SK-N-SH (cell line): ENCODE measurements around the gene DHRSX. TPM values are rescaled to one million over a fixed set of nuclear protein-coding genes. Genes with fewer than 3 reads are reported as not detected.

Experiments
- CTCF ChIA-PET: fragments of 300-600, 350-600 bp; formaldehyde crosslinking; extraction: SDS; loops from one replicate; lab custom pipeline; 2021; lab: Yijun Ruan, JAX
- POLR2A ChIA-PET: fragments of 350-600 bp; sonication (Branson Sonifier 250); formaldehyde crosslinking; extraction: SDS; loops from one replicate; lab custom pipeline; 2020; ENCODE audit warnings: antibody characterized with exemption, inconsistent platforms; lab: Yijun Ruan, JAX
- DNase-seq: peaks from one replicate; pipeline ENCODE4 v3.0.0; 2012
- H2AFZ ChIP-seq: fragments of 200-600 bp; sonication (generic); 2 replicates; pipeline ENCODE4 v1.8.1; 2016; ENCODE audit warnings: antibody characterized with exemption, mild to moderate bottlenecking, low read depth
- H3F3A ChIP-seq: fragments of 200-600 bp; sonication (generic); replicated peaks from 2 replicates; pipeline ENCODE3; 2016; ENCODE audit warnings: antibody characterized with exemption, mild to moderate bottlenecking; ENCODE audit not compliant: insufficient read depth
- H3K27ac ChIP-seq, 2 experiments: fragments of 200-500 bp in 1 of 2; fragments of 200-600 bp in 1 of 2; sonication (Bioruptor generic) in 1 of 2; sonication (generic), shearing (Covaris generic) in 1 of 2; 2 replicates each; pipeline versions ENCODE4 v1.5.1 to v1.6.1; 2014 to 2016; ENCODE audit warnings: low read depth in 2 of 2, inconsistent platforms in 1 of 2, low read length in 1 of 2, mild to moderate bottlenecking in 1 of 2, mixed read lengths in 1 of 2
- H3K27me3 ChIP-seq: fragments of 200-600 bp; sonication (generic), shearing (Covaris generic); 2 replicates; pipeline ENCODE4 v1.6.1; 2016; ENCODE audit warnings: mixed run types; ENCODE audit not compliant: insufficient read depth
- H3K36me3 ChIP-seq, 2 experiments: fragments of 200-500 bp in 1 of 2; fragments of 200-600 bp in 1 of 2; sonication (Bioruptor generic) in 1 of 2; sonication (generic) in 1 of 2; replicated peaks in 1 of 2; 2 replicates each; pipeline versions ENCODE3 to v1.5.1; 2014 to 2016; ENCODE audit warnings: low read length in 1 of 2, mild to moderate bottlenecking in 1 of 2; ENCODE audit not compliant: insufficient read depth in 2 of 2, control insufficient read depth in 1 of 2
- H3K4me1 ChIP-seq, 2 experiments: fragments of 200-500 bp in 1 of 2; fragments of 200-600 bp in 1 of 2; sonication (Bioruptor generic) in 1 of 2; sonication (generic), shearing (Covaris generic) in 1 of 2; 2 replicates each; pipeline versions ENCODE4 v1.5.1 to v1.6.1; 2014 to 2016; ENCODE audit warnings: low read depth in 1 of 2, low read length in 1 of 2, mixed run types in 1 of 2; ENCODE audit not compliant: insufficient read depth in 2 of 2, control insufficient read depth in 1 of 2
- H3K4me2 ChIP-seq: fragments of 200-600 bp; sonication (generic), shearing (Covaris generic); 2 replicates; pipeline ENCODE4 v1.6.1; 2017; ENCODE audit warnings: mixed run types
- H3K4me3 ChIP-seq, 2 experiments: fragments of 200-500 bp in 1 of 2; fragments of 200-600 bp in 1 of 2; sonication (Bioruptor generic) in 1 of 2; sonication (generic), shearing (Covaris generic) in 1 of 2; 2 replicates each; pipeline versions ENCODE4 v1.5.1 to v1.8.1; 2014 to 2016; ENCODE audit warnings: low read depth in 2 of 2, inconsistent platforms in 1 of 2, low read length in 1 of 2, mild to moderate bottlenecking in 1 of 2, mixed read lengths in 1 of 2, moderate library complexity in 1 of 2
- H3K79me2 ChIP-seq: fragments of 200-600 bp; sonication (generic); 2 replicates; pipeline ENCODE4 v1.8.1; 2017; ENCODE audit warnings: mild to moderate bottlenecking; ENCODE audit not compliant: insufficient read depth
- H3K9ac ChIP-seq: fragments of 200-600 bp; sonication (generic); 2 replicates; pipeline ENCODE4 v1.6.1; 2017; ENCODE audit warnings: mixed run types
- H3K9me2 ChIP-seq: fragments of 200-600 bp; sonication (generic); 2 replicates; pipeline ENCODE4 v1.6.1; 2017; ENCODE audit warnings: mixed run types
- H3K9me3 ChIP-seq: fragments of 200-600 bp; sonication (generic); 2 replicates; pipeline ENCODE4 v1.6.1; 2017; ENCODE audit warnings: mixed run types, mild to moderate bottlenecking, moderate library complexity
- H4K20me1 ChIP-seq: fragments of 200-600 bp; sonication (generic); 2 replicates; pipeline ENCODE4 v1.6.1; 2017; ENCODE audit warnings: mild to moderate bottlenecking, mixed run types; ENCODE audit not compliant: insufficient read depth
- EZH2phosphoT487 ChIP-seq: fragments of 200-600 bp; sonication (generic); IDR thresholded peaks from 2 replicates; pipeline ENCODE4 v1.6.1; 2017; ENCODE audit warnings: low read depth, mixed run types, mild to moderate bottlenecking, antibody characterized with exemption, moderate library complexity, borderline replicate concordance
- FOSL2 ChIP-seq: IDR thresholded peaks from 2 replicates; pipeline ENCODE4 v1.4.0; 2012; ENCODE audit warnings: low read depth, mild to moderate bottlenecking, moderate library complexity, borderline replicate concordance
- GATA2 ChIP-seq: sonication (generic); formaldehyde crosslinking; IDR thresholded peaks from 2 replicates; pipeline ENCODE4 v1.5.0; 2020; ENCODE audit warnings: mild to moderate bottlenecking, missing genetic modification reagents
- IRF3 ChIP-seq: fragments of 150-350 bp; IDR thresholded peaks from 2 replicates; pipeline ENCODE4 v1.6.1; 2016; ENCODE audit warnings: mild to moderate bottlenecking, low read depth, low read length
- JUND ChIP-seq: IDR thresholded peaks from 2 replicates; pipeline ENCODE4 v1.4.0; 2012
- MEF2A ChIP-seq: IDR thresholded peaks from 2 replicates; pipeline ENCODE4 v1.4.0; 2012; ENCODE audit warnings: low read depth, borderline replicate concordance
- NFIC ChIP-seq: IDR thresholded peaks from 2 replicates; pipeline ENCODE4 v1.4.0; 2012; ENCODE audit warnings: borderline replicate concordance
- PBX3 ChIP-seq: IDR thresholded peaks from 2 replicates; pipeline ENCODE4; 2012
- POLR2AphosphoS5 ChIP-seq: IDR thresholded peaks from 2 replicates; pipeline ENCODE4 v1.6.1; 2012; ENCODE audit warnings: low read depth, low read length
- RAD21 ChIP-seq: IDR thresholded peaks from 2 replicates; pipeline ENCODE4 v1.6.1; 2012; ENCODE audit warnings: mild to moderate bottlenecking, low read length
- REST ChIP-seq: IDR thresholded peaks from 2 replicates; pipeline ENCODE4 v1.6.1; 2012; ENCODE audit warnings: mild to moderate bottlenecking, low read depth, low read length, moderate library complexity
- RFX5 ChIP-seq: IDR thresholded peaks from 2 replicates; pipeline ENCODE4 v1.6.1; 2012; ENCODE audit warnings: mild to moderate bottlenecking, improper control_type of control experiment, low read length
- RXRA ChIP-seq: IDR thresholded peaks from 2 replicates; pipeline ENCODE4 v1.4.0; 2012; ENCODE audit warnings: low read depth, mild to moderate bottlenecking, borderline replicate concordance
- SMC3 ChIP-seq: IDR thresholded peaks from 2 replicates; pipeline ENCODE4 v1.6.1; 2012; ENCODE audit warnings: low read depth, low read length, improper control_type of control experiment
- TCF12 ChIP-seq: IDR thresholded peaks from 2 replicates; pipeline ENCODE4 v1.4.0; 2012
- TEAD4 ChIP-seq: IDR thresholded peaks from 2 replicates; pipeline ENCODE4 v1.4.0; 2012; ENCODE audit warnings: mild to moderate bottlenecking, borderline replicate concordance; ENCODE audit not compliant: insufficient read depth
- YY1 ChIP-seq: IDR thresholded peaks from 2 replicates; pipeline ENCODE4 v1.4.0; 2012; ENCODE audit warnings: low read depth, mild to moderate bottlenecking
- ZBTB33 ChIP-seq: IDR thresholded peaks from 2 replicates; pipeline ENCODE4 v1.4.0; 2012; ENCODE audit warnings: low read depth, borderline replicate concordance
- WGBS: methylation state at CpG from one replicate; pipeline ENCODE4 v1.1.6; 2017; ENCODE audit warnings: low lambda C conversion rate; 5-methylcytosine and 5-hydroxymethylcytosine counted together
- polyA plus RNA-seq, 3 experiments: library from polyadenylated mRNA; depleted of rRNA; stranded (reverse); fragments of >200 nt; gene quantifications; 2 replicates each; pipeline ENCODE4 v1.2.3, GENCODE V29; 2012

Gene DHRSX
- polyA plus RNA-seq, 1 of the 3 experiments (the other 2 are of a cell fraction): 34.3 TPM

GRCh38 chrX:2427147-2427546 is 73.6 kb downstream of the DHRSX start:
- Histone ChIP-seq H3K4me1 (no peaks in the 10 kb centered on the region), H3K27me3 (no peaks in the 10 kb centered on the region), H2AFZ (no peak overlapping the region), H3K4me2 (no peak overlapping the region), H3K79me2 (no peaks in the 10 kb centered on the region), H3K36me3 (no peaks in the 10 kb centered on the region)
- CTCF ChIA-PET: no interaction called here
- no peak for TF ChIP-seq JUND
- TF ChIP-seq REST: no peak
- TF ChIP-seq TEAD4: no peak
- no peak for TF ChIP-seq PBX3
- TF ChIP-seq ZBTB33: no peak
- no peak for TF ChIP-seq EZH2phosphoT487
- no peak for TF ChIP-seq TCF12
- TF ChIP-seq RXRA: no peak
- no peak for TF ChIP-seq MEF2A
- TF ChIP-seq RAD21: no peak
- no peak for TF ChIP-seq IRF3
- no peak for TF ChIP-seq GATA2 (CRISPR knock-in tag)
- no peak for TF ChIP-seq FOSL2
- no peak for TF ChIP-seq SMC3
- TF ChIP-seq POLR2AphosphoS5: no peak
- no peak for TF ChIP-seq YY1
- TF ChIP-seq RFX5: no peak
- TF ChIP-seq NFIC: no peak
- TF ChIP-seq, all 33 proteins: peak for 0
- Histone ChIP-seq H3K9me2 (no peaks in the 10 kb centered on the region), H3K4me3 (no peak overlapping the region), H4K20me1 (0 out of 2 replicates have a peak, but pooled peaks cover 5% of the 10 kb centered on the region), H3K27ac (no peak overlapping the region), H3K9me3 (no peaks in the 10 kb centered on the region), H3K9ac (no peak overlapping the region), H3F3A (peaks cover 5% of the 10 kb centered on the region)
- DNase-seq: no peak
- POLR2A ChIA-PET: no interaction called here
- WGBS: 90% methylated on average over 7 of the region's 7 CpGs
